ENCODE measurements around the gene LMOD1.
A peak's percentile ranks its signal among the peaks of the same experiment; 100 is the strongest.
"Not testable (repeated sequence)": the region's sequence is repeated elsewhere in the genome, so short reads cannot be mapped to it uniquely, and the experiment has no call there.

Gene LMOD1

GRCh38 chr1:201947697-201948008, 1.3 kb upstream of the LMOD1 start:
- no peak for DNase-seq (ENCODE audit: low read depth, low spot score)

DNA sequence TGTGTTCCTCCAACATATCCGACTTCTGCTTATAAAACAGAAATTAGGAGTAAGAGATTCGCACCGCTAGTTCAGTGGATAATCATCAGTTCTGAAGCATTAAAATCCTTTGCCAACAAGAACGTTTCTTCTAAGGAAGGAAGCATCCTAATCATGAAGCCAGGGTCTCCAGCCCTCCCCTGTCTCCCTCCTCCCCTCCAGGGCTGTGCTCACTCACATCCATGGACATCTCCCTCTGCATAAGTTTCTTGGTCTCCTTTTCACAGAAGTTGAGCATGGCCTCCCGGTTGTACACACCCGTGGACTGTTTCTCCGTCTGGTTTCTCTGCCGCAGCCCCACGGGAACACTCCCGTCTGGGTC, 505 bp downstream of the LMOD1 start:
- no peak for DNase-seq (ENCODE audit: low read depth, low spot score)

DNA sequence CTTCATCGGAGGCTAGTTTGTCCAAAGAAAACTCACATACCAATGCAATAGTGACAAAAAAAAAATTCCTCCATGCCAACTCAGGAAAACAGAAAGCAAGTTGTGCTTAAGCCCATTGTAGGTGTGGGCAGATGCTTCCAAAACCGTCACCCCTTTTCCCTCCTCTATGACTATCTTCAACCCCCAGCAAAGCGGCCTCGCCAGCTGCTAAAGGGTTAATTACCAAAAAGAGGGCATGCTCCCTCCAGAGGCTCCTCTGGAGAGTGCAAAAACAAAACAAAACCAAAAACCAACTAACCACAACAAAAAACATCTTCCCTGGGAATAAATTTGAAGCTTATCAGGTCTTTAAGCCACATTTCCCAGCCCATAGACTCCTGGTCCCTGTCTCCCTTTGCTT, 1.2 kb downstream of the LMOD1 start:
- DNase-seq (ENCODE audit: low read depth, low spot score): no peak

- DNase-seq (ENCODE audit: low read depth, low spot score): no peak
Measured at GRCh38 chr1:201944639-201945038, 1.7 kb downstream of the LMOD1 start.

- no peak for DNase-seq (ENCODE audit: low read depth, low spot score)
Measured at GRCh38 chr1:201944002-201944401, 2.3 kb downstream of the LMOD1 start.

GRCh38 chr1:201942129-201942495, 4.2 kb downstream of the LMOD1 start:
- DNase-seq (ENCODE audit: low read depth, low spot score): no peak

DNA sequence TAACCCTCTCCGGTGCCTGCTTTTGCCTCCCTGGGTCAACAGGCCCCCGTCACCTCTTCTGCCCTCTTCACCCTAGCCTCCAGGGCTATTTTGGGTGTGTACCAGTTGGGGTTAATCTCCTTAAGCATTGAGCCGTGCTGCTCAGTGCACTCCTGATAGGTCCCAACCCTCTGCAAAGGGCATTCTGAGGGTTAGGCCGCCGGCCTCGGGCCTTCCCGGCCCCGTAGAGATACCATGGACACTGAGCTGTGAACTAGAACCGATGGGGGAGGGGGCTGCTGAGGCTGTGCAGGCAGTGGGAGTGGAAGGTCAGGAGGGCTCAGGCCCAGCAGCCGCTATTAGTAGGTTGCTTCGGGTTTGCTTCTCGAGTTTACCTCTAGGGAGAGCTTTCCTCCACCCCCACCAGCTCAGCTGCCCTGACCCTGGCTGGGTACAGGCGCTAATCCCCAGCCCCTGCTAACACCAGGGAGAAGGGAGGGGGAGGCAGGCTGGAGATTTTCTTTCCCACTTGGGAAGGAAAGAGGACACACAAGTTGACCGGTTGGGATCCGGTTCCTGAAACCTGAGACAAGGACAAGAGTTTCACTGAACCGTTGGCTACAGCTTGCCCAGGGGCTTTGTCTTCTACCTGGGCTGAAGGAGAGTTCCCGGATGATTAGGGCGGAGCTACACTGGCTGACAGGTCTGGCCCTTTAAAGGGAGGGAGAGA, 4.8 kb downstream of the LMOD1 start:
- no peak for DNase-seq (ENCODE audit: low read depth, low spot score)

GRCh38 chr1:201940316-201940715, 6.0 kb downstream of the LMOD1 start:
- not testable (repeated sequence) for DNase-seq (ENCODE audit: low read depth, low spot score)

- no peak for DNase-seq (ENCODE audit: low read depth, low spot score)
Measured at GRCh38 chr1:201939574-201939973, 6.8 kb downstream of the LMOD1 start.

DNA sequence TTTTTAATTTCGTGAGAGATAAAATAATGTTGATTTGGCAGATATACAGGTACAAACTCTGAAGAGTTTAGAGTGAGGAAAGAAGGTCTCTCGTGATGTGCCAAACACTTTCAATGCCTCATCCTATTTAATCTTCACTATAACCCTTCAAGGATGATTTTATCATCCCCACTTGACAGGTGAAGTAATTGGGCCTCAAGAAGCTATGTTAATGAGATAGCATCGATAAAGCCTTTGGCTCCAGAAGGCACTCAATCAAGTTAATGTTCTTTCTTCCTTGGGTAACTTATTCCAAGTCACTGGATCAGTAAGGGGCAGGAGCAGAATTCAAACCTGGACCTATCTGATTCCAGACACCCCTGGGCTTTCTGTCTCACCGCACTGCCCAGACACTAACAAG, 7.2 kb downstream of the LMOD1 start:
- no peak for DNase-seq (ENCODE audit: low read depth, low spot score)

DNA sequence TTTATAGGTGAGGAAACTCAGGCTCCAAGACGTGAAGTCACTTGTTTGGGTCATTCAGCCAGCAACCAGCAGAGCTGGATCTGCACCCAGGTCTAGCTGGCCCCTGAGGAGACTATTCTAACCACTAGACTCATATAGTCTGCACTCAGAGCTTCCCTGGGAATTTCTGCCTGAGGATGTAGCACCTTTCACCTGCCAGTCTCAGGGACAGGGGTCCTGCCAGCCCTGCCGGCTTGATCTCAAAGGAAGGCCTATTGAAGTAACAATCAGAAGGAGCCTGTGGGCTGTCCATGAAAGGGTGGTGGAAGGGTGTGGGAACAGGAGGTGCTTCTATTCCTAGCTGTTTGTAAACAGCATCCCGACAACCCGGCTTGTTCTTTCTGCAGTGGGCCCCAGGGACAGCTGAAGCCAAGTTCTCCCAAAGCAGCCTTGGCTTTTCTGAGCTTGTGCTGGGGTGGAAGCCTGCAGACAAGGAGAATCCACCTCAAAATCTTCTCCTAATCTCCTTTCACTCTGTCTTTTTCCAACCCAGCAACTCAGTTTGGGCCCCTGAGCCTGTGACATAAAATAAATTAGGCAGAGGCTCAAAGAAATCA, 7.8 kb downstream of the LMOD1 start:
- DNase-seq (ENCODE audit: low read depth, low spot score): no peak

DNA sequence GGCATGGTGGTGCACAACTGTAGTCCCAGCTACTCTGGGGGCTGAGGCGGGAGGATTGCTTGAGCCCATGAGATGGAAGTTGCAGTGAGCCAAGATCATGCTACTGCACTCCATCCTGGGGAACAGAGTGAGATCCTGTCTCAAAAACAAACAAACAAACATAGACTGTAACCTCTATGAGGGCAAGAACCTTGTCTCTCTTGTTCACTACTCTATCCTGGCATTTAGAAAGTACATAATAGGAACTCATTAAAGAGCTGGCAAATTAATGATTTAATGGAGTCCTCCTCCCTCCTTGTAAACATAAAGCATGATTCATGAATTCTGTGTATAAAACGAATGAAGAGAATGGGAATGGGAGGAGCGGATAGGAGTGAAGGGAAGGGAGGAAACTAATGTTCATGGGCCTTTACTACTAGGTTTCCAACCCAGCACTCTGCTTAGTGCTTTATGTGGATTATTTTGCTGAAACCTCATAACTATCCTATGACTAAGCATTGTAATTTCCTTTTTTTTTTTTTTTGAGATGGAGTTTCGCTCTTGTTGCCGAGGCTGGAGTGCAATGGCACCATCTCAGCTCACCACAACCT, 8.6 kb downstream of the LMOD1 start:
- DNase-seq (ENCODE audit: low read depth, low spot score): no peak

DNA sequence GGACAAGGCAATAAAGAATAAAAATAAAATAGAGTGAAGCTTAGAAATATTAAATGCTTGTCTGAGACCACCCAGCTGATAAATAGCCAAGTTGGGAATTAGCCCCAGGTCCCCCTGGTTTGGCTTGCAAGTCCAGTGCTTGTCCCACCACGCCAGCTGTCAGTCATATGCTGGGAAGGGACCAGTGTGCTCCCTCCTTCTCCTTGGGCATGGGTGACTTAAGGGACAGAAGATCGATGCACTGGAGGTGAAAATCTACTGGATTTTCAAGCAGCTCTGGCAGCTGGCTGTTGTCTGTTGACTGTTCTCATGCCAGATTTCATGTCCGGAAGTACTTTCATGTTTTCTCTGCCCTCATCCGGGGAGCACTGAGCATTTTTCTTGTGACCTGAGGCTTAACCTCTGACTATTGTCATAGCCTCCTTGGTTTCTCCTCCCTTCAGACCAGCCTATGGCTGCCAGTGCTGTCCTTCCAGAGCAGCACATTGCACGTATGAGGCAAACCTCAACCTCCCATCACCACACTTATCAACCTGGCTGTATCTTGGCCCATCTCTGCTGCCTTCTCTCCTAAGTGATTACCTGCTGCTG, 12.4 kb downstream of the LMOD1 start:
- DNase-seq (ENCODE audit: low read depth, low spot score): no peak

DNA sequence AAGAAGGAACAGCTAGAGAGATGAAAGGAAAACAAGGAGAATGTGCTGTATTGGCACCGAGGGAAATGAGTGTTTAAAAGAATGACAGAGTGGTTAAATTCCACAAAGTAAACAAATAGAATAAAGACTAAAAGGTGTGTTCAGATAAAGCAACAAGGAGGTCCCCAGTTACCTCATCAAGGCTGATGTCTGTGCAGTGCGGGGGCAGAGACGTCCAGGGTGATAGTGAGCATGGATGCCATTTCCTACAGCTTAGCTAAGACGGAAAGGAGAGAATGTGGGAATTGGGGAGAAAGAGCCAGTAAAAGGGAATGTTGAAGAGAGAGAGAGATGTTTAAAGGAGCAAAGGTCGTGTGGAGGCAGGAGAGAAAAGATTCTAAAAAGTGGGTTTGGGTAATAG, 15.5 kb downstream of the LMOD1 start:
- no peak for DNase-seq (ENCODE audit: low read depth, low spot score)

DNA sequence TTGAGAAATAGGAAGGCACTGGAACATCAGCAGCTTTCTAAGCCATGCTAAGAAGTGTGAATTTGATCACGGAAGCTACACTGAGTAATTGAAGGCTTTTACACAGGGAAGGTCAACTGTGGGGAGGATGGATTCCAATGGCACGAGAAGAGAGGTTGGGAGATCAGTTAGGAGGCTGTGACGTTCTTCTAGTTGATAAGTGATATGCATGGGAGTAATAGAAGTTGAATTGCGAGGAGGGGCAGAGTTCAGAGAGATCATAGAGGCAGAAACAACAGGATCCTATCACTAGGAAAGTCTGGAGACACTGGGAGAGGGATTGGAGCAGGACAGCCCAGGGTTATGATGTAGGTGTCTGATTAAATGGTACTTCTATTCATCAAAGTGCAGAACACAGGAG, 16.2 kb downstream of the LMOD1 start:
- DNase-seq (ENCODE audit: low read depth, low spot score): no peak

DNA sequence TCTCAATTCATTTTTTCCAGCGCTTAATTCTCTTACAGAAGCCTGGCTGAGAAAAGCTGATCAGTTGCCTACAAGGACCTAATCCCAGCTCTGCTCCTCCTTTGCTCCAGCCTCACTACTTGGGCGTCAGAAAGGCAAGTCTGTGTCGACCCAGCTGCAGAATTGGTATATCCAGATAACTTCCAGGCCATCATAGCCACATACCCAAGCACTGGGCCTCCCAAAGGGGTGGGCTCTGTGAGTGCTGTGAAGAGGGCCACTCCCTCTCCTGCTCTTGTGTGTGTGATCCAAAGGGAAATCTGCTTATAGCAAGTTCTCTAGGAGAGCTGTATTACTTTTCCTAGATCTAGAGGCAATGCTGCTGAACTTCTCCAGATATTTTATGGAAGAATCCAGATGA, 18.1 kb downstream of the LMOD1 start:
- DNase-seq (ENCODE audit: low read depth, low spot score): no peak

DNA sequence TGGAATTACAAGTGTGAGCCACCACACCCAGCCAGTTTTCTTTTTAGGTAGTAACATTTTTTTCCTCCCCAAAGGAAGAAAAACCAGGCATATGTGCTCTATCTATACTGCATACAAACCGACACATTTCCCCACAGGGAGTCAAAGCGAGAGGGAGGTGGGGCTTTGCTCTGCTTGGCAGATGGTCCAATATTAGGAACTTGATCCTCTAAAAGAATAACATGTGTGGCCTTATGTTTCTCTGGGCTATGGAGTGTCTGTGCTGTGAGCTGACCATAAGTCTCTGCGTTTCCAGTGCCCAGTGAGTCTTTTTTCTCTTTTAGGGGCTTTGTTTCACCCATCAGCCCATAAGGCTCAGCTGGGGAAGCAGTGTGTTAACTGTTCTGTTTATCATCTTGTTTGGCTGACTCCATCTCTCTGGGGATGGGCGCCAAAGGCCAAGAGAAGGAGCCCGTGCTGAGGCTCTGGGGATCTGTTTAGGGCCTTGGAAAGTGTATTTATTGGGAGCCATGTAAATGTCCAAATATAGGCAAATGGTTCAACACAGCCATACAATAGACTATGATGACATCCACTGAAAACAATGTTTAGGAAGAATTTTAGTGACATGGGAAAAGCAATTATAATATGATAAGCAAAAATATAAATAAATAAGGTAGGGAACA, 20.2 kb downstream of the LMOD1 start:
- no peak for DNase-seq (ENCODE audit: low read depth, low spot score)

DNA sequence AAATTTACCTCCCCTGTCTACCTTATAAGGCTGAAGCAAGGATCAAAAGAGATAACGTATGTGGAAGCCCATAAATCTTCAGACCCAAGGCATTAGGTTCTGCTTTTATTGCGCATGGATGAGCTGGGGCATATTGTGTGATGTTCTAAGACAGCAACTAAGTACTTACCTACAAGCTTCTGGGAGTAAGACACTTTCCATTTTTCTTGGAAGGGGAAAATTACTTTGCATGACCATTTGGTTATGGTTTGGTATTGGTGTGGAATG, 21.1 kb downstream of the LMOD1 start:
- no peak for DNase-seq (ENCODE audit: low read depth, low spot score)

GRCh38 chr1:201921952-201922558, 24.3 kb downstream of the LMOD1 start:
- no peak for DNase-seq (ENCODE audit: low read depth, low spot score)

GRCh38 chr1:201918343-201918742, 28.0 kb downstream of the LMOD1 start:
- no peak for DNase-seq (ENCODE audit: low read depth, low spot score)

DNA sequence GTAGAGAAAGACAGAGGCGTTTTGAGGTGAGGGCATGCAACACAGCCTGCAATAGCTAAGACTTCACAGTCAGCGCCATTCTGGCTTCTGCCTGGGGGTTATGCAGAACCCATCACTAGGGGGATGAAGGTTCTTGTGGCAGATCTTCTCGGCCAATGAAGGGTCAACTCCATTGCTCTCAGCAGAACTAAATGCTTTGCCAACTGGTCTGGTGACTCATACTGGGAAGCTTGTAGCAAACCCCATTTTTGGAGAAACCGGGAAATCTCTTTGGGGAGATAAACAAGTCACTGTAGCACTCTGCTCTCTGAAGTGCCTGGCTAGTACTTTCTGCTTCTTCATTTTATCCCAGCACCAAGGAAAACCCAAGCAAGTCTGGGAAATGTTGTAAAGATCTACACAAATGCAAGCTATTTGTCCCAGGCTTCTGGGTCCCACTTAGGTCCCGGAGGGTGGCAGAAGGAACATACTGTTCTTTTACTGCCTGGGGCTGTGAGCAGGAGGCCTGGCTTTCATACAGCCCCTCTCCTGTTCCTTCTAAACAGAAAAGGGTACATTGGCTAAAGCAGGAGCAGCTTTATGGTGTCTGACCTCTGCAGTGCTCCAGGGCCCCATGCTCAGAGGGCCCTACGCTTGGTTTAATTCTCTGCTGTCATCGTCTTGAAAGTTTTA, 28.9 kb downstream of the LMOD1 start:
- no peak for DNase-seq (ENCODE audit: low read depth, low spot score)

DNA sequence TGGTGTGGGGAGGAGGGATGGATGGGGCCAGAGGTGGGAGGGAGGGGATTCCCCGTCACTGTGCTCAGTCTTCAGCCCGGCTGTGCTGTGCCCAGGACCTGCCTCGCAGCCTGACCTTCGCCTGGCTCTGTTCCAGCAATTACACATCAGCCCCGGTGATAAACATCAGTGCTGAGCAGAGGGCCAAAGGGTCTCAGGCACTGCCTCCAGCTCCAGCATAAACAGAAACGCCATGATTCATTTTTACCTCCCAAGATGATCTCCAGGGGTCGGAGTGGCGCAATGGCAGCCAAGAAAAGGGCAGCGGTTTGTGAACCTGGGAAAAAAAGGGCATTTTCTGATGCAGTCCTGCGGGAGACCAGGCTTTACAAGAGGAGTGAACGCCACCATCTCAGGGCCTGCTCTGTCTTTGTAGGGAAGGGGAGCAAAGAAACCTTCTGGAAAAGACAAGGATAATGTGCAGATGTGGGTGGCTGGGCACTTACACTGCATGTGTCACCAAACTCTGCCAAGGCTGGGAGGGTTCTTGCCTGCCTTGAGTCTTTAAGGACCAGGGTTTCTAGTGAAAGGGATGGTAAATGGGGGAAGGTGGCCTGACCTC, 29.6 kb downstream of the LMOD1 start:
- peak; percentile 91 for DNase-seq (ENCODE audit: low read depth, low spot score)

All from smooth muscle cell of the brain vasculature (primary cell).